Activated CD4-positive, alpha-beta T cell treated with anti-CD3 and anti-CD28 coated beads, Interleukin-10, Interleukin-2, amounts not matched to agents 100 ng/mL and 50 ng/mL, durations not matched to agents 16 hours and 8 hours (primary cell): Measurements from ENCODE around the gene SEPTIN3.

Experiments used
- DNase-seq: peaks from one replicate; pipeline ENCODE4 v3.0.0-alpha.2; 2020

Gene SEPTIN3, protein sequence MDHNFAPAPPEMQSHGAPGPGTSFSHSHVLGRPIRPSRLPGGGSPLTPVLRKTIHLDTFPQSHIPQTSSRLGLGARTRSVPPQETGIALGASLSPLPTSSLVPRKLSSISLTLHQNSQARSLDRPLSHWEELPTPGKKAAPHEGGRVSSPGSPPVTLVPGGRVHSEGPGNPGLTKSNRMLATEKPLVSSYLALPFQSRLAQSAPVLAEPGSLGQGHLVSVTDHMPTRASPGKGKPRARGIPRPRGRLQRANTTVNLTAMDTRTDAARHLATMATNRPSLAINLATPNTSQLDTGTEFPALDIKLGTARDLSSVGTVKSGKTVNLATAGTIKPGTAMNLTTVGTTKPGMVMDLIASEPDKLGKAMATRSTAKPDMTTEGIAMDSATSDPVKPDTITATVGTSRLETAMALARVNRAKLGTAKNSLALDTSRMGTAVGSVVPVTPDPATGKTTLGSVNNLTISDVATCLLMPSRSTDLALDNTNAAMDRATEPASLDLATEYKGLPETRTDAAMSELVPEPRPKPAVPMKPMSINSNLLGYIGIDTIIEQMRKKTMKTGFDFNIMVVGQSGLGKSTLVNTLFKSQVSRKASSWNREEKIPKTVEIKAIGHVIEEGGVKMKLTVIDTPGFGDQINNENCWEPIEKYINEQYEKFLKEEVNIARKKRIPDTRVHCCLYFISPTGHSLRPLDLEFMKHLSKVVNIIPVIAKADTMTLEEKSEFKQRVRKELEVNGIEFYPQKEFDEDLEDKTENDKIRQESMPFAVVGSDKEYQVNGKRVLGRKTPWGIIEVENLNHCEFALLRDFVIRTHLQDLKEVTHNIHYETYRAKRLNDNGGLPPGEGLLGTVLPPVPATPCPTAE

DNA sequence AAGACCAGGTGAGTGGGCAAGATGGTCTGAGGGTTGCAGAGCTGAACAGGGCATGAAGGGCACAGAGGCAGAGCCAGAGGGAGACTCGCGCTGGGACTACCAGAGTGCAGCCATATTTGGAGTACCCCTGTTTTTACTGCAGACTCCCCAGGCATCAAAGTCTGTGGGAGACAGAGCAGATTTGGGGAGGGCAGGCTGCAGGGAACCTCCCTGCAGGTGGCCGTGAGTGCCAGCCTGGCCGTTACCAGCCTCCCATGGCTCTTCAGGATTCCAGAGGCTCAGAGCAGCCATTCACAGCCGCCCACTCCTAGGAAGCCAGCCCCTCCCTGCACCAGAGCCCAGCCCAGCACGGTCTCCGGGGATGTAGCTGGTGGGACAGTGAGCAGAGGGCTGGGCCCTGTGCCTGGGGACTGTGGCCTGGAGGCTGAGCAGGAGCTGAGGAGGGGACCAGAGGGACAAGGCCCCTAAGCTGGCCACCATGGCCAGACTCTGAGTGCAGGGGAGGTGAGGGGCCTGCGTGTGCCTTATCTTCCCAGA, at the start of gene SEPTIN3:
TSS of gene SEPTIN3 (plus strand) at position 334 of the 537 bp plus-strand sequence. CDS start 2,050 bp downstream, outside the sequence.
- DNase-seq, result no peak

DNA sequence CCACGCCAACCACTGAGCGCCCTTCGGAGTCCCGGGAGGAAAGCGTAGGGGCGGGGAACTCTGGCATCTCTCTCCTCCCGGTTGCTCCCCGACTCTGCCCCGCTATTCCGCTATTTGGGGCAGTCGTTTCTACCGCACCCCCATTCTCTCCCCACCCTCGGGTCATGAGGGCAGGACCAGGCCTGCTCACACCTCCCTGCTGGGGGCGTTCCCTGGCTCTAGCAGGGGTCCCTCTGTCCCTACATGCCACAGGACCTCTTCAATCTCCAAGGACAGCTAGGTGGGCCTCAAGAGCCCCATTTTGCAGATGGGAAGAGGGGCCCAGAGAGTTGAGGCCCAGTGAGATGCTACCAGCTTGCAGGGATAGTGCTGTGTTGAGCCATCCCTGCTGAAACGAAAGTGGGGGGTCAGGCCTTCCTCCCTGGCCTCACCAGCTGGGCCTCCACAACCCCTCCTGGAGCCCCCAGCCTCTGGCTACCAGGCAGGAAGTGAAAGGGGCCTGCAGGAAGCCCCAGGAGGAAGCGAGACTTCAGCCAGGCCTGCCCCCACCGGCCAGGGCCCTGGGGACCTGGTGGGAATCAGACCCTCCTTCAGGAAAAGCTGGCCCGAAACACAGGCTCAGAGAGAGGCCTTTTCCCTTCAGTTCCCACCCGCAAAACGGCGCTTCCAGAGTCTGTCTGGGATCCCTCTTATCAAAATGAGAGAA, 48.8 kb upstream of the SEPTIN3 start:
- no peak for DNase-seq

DNA sequence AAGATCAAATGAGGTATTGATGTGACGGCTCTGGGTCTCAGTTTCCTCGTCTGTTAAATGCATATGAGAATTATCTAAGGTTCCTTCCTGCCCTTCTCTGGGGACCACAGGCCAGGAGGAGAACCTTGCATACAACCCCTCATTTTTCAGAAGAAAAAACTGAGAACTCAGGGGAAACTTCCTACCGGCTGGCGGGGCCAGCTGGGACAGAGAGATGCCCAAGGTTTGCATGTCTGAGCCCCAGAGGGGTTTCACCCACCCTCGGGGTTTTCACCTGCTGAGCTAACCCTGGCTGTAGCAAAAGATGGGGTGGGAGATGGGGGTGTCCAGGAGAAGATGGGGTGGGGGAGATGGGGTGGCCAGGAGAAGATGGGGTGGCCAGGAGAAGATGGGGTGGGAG, 46.9 kb upstream of the SEPTIN3 start:
- no peak for DNase-seq

DNA sequence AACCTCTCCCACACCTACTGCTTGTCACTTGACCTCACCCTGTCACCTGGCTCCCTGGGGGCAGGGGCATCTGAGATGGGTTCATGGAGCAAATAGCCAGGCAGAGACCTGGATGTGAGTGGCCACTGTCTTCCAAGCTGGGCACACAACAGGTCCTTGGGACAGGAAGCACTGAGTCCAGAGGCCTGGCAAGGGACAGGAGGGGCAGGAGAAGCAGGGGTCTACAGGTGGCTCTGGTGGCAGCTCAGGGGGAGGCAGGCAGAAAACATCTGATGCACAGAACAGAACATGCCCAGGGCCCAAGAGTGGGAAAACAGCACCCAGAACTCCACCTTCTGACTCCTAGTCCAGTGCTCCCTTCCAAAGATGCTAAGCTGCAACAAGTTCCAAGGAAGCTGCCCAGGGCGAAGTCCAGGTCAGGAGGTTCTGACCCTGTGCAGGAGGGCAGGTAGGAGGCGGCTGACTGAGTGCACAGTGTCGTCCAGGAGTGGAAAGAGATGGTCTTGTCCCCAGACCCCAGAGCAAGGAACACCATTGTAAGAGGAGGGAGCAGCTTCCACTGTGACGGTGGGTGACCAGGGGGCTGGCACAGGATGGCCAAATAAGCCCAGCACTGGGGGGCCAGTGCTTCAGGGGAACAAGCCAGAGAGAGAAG, 46.2 kb upstream of the SEPTIN3 start:
- DNase-seq, result no peak

DNA sequence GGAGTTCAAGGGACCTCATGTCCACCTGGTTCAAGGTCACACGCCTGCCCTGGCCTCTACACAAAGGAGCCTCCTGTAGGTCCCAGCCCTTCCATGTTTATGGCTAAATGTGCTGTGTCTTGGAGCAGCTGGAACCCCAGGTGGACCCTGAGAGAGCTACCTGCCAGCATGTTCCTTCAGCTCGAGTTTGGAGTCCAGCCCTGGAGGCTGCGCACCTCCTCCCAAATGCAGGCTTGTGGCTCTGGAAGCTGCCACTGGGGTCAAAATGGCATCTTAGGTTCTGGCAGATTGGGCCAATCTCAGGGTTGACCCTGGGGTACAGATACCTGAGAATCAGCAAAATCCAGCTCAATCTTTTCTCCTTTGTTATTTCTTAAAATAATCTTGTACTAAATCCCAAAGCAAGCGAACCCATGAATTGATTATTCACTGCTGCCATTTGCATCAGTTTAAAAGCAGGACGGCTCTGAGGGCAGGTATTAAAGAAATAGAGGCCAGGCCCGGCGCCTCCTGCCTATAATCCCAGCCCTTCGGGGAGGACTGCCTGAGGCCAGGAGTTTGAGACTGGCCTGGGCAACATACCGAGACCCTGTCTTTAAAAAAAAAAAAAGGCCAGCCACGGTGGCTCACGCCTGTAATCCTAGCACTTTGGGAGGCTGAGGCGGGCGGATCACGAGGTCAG, 45.5 kb upstream of the SEPTIN3 start:
- DNase-seq, result no peak

DNA sequence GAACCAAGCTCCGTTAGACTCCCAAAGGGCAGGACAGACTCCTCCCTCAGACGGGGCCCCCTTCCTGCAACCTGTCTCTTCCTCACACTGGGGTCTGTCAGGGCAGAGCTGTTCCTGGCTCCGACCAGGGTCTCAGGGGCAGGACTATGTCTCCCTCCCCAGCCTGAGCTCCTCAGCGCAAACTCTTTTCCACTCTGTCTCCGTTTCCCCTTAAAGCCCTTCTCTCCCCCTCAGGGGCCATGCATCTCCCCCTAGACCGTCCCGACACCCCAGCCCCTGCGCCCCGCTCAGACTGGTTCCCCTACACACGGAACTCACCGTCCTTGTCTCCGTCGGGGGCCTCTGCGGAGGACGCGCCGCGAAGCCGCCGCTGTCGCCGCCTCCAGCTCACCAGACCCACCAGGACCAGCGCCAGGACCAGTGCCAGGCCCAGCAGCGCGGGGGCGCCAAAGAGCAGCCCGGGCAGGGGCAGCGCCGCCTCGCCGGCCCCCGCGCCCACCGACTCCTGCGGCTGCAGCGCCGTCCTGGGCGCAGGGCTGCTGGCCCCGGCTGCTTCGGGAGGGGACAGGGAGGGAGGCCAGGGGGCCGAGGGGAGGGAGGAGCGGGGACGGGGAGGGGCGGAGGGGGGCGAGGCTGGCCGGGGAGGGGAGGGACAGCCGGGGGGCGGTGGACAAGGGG, 43.3 kb upstream of the SEPTIN3 start:
- DNase-seq, result peak; percentile 78

DNA sequence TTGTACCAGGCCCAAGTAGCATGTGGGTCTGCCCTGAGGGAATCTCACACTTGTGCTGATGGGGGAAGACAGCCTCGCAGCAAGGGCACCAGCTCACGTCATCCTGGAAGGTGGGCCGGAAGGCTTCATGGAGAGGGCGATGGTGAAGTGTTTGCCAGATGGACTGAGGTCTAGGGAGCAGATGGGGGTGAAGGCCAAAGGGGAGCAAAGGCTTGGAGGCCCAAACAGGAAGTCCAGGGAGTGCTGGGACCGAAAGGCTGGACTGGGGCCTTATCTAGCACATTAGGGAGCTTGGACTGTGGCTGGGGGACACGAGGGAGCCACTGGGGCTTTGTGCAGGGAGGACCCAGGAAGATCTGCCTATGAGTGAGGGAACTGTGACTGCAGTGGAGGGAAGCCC, 41.4 kb upstream of the SEPTIN3 start:
- DNase-seq, result no peak

DNA sequence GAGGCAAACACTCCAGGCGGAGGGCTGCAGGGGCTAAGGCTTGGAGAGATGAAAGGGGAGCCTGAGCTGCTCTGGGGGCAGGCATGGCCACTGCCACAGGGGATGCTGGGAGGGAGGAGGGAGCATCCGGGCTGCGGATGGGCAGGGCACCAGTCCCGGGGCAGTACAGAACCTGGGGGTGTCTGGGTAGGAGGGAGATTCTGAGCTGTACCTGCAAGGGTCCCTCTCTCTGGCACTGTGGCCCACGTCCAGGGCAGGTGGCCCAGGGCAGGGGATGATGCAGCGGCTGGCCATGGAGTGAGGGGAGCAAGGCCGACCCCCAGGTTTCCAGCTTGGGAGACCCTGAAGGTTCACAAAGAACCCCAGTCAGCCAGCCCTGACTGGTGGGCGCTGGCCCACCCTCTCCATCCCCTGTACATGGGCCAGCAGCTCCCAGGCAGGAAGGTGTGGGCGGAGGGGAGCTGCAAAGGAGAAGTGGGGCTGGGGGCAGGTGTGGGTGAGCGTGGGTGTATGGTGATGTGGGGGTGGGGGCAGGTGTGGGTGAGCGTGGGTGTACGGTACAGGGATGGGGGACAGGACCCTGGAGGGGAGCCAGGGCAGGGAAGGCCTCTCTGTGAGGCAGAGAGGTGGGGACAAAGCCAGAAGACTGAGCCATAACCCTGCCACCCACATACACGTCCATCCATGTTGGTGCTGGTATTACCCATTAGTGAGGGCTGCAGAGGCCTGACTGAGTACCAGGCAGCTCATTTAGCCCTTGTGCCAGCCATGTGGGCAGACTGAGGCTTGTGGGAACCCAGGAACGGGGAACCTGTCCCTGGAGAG, 40.4 kb upstream of the SEPTIN3 start:
- no peak for DNase-seq

DNA sequence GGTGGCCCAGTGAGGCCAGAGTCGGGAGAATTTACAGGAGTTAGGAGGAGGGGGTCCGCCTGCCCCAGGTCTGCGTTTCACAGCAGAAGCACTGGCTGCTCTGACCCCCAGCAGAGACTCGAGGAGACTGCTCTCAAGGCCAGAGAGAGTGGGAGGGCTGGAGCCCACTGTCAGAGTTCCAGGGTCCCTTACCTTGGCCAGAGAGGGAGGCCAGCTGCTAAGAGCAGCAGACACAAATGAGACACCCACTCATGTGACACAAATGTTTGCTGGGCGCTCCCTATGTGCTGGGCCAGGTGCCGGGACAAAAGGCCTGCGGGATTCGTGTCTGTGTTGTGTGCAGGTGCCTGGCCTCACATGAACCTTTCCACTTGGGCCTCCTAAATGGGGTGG, 39.8 kb upstream of the SEPTIN3 start:
- DNase-seq, result no peak

DNA sequence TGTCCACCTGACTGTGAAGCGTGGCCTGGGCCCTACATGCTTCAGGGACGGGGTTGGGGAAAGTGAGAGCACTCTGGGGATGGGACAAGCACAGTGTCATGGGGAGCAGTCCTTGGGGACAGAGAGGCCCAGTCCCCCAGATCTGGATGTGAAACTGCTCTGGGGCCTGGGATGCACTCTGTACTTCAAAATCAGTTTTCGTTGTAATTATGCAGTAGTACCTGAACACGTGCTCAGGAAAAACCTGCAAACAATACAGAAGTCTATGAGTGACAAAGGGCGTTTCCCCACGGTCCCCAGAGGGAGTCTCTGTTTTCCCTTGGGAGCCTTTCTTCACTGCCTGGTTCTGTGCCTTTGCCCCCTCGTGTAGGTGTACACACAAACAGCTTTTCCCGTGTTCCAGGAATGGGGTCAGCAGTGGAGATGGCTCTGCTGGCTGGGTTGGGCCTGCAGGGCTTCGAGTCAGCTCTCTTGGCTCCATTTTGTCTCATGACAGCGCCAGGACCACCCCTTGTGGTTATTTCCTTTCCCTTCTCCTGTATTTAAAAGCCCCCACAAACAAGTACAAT, 37.5 kb upstream of the SEPTIN3 start:
- no peak for DNase-seq

DNA sequence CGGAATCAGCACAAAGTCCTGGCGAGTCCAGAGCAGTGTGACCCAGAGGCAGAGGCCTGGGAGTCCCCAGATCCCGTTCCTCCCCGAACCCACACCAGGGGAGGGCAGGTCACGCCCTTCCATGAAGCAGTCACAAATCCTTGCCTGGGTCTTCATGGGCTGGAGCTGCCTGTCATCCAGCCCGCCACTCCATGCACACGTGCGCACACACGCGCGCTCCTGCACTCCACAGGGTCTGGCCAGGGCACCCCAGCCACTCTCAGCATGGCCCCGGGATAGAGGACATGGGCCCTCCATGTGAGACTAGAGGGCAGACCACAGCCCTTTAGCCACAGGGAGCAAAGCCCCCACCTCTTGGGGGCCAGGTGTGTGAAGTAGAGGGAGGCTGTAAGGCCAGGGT, 36.9 kb upstream of the SEPTIN3 start:
- DNase-seq, result no peak

DNA sequence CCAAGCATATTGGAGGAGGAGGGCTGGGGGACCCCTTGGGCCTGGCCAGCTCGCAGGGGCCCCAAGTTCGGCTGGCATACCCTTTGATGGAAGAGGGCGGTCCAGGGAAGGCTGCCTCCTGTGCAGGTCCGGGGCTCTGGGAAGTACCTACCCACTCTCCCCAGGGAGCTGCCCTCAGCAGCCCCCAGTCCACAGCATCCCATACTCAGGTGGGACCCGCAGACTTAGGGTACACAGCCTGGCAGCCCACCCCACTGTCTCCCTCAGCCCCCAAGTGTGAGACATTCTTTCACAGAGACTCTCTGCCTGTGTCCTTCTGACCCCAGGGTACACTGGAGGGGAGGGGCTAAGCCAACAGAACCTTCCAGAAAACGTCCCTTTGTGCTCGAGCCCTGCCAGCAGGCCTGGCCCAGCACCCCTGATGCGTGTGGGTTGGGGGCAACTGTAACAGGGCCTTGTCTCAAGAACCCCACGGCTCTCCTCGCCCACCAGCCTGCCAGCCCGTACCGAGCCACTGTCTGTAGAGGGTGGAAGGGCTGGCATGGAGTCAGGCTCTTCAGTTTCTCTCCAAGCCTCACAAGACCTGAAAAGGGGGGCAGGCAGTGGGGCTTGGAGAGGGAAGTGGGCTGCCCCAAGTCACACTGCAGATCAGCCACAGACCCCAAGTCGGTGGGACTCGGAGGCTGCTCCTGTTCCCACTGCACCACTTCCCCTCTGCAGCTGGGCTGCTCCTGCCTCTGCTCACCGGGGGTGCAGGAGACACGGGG, 35.6 kb upstream of the SEPTIN3 start:
- DNase-seq, result no peak

DNA sequence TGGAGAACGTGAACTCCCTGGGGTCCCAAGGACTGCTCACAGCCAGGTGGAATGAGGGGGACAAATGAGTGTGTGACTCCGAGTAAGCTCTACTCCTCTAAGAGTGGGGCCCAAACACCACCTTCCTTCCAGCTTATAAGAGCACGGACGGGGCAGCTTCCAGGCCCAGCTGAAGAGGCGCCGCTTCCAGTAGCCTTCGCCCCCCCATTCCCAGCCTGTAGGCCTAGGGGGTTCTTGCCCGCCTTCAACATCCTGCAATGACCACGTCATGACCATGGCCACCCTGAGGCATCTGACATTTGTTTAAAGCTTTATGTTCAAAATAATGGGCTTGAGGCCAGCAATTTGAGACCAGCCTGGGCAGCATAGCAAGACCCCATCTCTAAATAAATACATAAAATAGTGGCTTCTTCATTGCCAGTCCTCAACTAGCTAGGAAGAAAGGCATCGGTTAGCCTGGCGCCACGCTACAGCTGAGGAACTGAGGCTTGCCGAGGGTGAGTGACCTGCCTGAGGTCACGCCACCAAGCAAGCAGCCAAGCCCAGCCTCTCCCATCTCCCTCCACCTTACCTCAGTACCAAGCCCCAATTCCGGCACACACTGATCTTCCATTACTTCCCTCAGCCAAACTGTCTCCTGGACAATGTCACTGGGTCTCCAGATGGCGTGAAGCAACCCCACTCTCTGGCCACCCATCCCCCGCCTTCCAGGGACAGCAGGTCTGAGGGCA, 34.8 kb upstream of the SEPTIN3 start:
- DNase-seq, result no peak

DNA sequence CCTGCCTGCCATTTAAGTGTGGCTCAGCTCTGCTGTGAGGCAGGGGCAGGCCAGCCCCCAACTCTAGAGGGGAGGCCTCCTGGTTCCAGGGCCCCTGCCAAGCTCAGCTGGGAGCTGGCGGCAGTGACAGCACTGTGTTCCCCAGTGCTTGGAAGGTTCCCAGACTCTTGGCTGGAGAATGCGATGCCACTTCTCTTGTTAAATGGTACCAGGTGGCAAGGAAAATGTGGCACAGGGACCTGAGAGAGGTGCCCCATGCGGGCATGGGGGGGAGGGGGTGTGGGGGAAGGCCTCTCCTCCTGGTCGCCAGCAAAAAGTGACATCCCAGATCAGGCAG, 34.3 kb upstream of the SEPTIN3 start:
- DNase-seq, result no peak

DNA sequence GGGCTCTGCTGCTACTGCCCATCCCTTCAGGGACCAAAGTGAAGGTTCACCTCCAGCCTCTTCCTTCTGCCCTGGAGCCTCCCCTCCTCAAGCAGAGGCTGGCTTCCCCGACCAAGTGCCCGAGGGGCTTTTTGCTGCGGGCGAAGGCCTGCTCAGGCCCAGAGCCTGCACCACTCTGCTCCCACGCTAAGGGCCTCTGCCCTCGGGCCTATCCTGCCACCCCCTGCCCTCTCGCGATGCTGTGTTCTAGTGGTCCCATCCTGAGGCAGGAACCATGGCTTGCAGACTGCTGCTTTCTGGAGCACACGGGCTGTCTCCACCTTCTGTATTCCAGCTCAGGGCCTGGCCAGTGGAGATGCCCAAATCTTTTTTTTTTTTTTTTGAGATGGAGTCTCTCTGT, 33.7 kb upstream of the SEPTIN3 start:
- no peak for DNase-seq

DNA sequence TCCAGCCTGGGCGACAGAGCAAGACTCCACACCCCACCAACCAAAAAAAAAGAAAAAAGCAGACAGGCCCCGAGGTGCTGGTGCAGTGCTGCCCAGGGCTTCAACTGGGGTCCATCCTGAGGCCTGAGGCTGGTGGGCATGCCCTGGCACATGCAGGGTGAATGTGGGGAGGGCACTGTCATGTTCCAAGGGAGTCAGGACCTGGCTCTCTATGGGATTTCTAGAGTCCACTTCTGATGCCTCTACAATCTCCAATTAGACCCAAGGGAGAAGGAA, 32.4 kb upstream of the SEPTIN3 start:
- no peak for DNase-seq

DNA sequence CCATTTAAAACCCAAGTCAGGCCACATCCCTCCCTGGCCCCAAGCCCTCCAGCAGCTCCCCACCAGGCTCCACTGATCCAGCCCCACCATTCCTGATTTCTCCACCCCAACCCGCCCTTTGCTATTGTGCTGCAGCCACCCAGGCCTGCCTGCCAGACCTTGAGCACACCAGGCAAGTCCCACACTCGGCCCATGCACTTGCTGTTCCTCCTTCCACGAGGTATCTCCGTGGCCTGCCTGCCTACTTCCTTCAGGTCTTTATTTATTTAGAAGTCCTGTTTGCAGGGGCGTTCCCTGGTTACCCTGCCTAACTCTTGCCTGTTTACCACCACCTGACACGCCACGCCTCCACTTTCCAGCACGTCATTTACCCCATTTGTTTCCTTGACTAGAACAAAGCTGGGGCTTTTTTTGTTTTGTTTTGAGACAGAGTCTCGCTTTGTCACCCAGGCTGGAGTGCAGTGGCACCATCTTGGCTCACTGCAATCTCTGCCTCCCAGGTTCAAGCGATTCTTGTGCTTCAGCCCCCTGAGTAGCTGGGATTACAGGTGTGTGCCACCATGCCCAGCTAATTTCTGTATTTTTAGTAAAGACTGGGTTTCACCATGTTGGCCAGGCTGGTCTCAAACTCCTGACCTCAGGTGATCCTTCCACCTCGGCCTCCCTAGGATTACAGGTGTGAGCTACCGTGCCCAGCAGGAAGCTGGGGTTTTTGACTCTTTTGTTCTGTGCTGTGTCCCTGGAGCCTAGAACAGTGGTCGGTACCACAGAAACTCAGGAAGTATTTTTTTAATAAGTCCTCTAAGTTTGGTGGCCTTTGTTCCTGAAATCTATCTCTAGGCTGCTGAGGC, 29.0 kb upstream of the SEPTIN3 start:
- DNase-seq, result peak; percentile 96
